ENCODE results near the gene NR3C1. TPM values are rescaled to one million over a fixed set of nuclear protein-coding genes. Genes with fewer than 3 reads are reported as not detected.

Gene NR3C1
- total RNA-seq, 2 donors from 2014 or later = 30.3 to 38.9 TPM

DNA sequence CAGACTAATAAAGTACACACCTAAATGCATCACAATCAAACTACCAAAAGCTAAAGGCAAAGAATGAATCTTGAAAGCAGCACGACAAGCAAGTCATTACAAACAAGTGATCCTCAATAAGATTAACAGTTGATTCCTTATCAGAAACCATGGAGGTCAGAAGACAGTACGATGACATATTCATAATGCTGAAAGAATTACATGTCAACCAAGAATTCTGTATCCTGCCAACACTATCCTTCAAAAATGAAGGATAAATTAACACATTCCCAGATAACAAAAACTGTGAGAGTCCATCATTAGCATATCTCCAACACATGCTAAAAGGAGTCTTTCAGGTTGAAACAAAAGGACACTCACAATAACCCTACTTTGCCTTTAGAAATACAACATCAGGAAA lies 39.4 kb downstream of the NR3C1 start:
- no peak for DNase-seq (ENCODE audit: low spot score)
- TF ChIP-seq, protein P1, sequence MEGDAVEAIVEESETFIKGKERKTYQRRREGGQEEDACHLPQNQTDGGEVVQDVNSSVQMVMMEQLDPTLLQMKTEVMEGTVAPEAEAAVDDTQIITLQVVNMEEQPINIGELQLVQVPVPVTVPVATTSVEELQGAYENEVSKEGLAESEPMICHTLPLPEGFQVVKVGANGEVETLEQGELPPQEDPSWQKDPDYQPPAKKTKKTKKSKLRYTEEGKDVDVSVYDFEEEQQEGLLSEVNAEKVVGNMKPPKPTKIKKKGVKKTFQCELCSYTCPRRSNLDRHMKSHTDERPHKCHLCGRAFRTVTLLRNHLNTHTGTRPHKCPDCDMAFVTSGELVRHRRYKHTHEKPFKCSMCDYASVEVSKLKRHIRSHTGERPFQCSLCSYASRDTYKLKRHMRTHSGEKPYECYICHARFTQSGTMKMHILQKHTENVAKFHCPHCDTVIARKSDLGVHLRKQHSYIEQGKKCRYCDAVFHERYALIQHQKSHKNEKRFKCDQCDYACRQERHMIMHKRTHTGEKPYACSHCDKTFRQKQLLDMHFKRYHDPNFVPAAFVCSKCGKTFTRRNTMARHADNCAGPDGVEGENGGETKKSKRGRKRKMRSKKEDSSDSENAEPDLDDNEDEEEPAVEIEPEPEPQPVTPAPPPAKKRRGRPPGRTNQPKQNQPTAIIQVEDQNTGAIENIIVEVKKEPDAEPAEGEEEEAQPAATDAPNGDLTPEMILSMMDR (IDR thresholded peaks at IDR 0.05) = no peak
- H3K4me1 ChIP-seq = peaks cover 0 to 16% of the 10 kb centered on the region in 2 donors
- no peak overlapping the region for H3K27ac ChIP-seq
- H3K36me3 ChIP-seq = no peaks in the 10 kb centered on the region
- H3K27me3 ChIP-seq = no peaks in the 10 kb centered on the region
- H3K9me3 ChIP-seq = peaks cover 0 to 11% of the 10 kb centered on the region in 2 donors
- H3K4me3 ChIP-seq = no peak overlapping the region

DNA sequence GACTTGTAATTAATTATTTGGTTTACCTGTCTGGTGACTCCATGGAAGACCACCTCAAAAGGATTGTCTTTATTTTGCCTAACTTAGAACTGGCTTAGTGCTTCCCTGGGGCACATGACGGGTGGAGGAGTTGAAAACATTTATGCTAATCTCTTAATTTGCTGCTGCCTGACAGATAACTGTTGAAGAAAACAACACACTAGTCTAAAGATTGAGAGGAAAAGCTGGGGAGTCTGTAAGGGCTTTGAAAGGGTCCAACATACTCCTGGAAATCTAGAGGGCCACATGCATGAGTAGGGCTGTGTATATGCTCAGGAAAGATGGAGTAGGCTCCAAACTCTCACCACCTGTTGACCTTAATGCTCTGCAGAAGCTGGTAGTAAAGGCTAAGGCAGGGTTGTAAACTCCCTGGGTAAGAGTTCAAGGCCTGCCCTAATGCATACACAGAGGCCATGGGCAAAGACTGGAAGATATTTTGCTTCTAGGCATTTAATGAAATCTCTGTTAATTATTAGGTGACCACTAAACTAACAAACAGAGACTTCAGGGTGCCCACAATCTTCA lies 40.7 kb downstream of the NR3C1 start:
- Histone ChIP-seq H3K4me1 (peaks cover 0 to 16% of the 10 kb centered on the region in 2 donors), H3K27ac (no peak overlapping the region), H3K36me3 (no peaks in the 10 kb centered on the region), H3K27me3 (no peaks in the 10 kb centered on the region), H3K9me3 (peaks cover 0 to 11% of the 10 kb centered on the region in 2 donors), H3K4me3 (no peak overlapping the region)
- no peak for DNase-seq (ENCODE audit: low spot score)
- TF ChIP-seq, protein P1 (IDR thresholded peaks at IDR 0.05) = no peak

DNA sequence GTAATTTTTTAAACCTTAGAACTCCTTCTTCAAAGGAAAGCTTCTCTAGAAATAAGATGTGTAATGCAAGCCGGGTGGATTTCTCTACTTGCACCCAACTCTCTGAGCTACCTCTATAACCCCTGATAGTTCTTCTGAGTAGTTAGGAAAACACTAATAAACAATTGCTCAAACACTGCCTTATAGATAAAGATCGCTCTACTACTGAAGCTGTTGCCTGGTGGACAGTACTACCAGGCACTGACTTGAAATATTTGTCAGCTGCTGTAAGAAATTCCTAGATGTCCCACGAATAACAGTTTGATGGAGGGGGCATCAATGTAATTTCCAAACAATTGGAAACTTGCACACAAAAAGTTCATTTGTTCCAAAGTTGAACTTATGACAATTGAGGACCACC lies 42.0 kb downstream of the NR3C1 start:
- Histone ChIP-seq H3K4me1 (peaks cover 0 to 16% of the 10 kb centered on the region in 2 donors), H3K9me3 (peaks cover 0 to 11% of the 10 kb centered on the region in 2 donors), H3K27ac (no peak overlapping the region), H3K4me3 (no peak overlapping the region), H3K27me3 (no peaks in the 10 kb centered on the region), H3K36me3 (no peaks in the 10 kb centered on the region)
- DNase-seq (ENCODE audit: low spot score) = no peak
- TF ChIP-seq, protein P1 (IDR thresholded peaks at IDR 0.05) = no peak

DNA sequence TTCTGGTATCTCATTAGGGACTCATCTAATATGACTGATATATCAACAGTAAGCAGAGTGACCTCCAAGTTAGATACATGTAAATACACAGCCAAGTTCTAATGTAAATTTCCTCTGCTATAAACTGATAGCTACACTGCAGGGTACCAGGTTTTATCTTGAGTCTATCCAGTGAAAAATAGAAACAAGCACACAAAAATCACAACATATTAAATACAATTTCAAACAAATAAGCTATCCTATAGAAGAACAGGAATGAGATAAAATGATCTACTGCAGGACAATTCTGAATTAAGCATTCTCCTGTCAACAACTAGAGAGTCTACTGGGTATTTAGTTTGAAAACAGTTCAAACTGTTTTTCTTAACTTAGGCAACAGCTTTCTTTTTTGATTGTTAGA lies 42.7 kb downstream of the NR3C1 start:
- Histone ChIP-seq H3K27ac (no peak overlapping the region), H3K4me1 (peaks cover 0 to 23% of the 10 kb centered on the region in 2 donors), H3K4me3 (no peak overlapping the region), H3K9me3 (peaks cover 0 to 11% of the 10 kb centered on the region in 2 donors), H3K27me3 (no peaks in the 10 kb centered on the region), H3K36me3 (no peaks in the 10 kb centered on the region)
- no peak for DNase-seq (ENCODE audit: low spot score)
- TF ChIP-seq, protein P1 (IDR thresholded peaks at IDR 0.05) = no peak

- Histone ChIP-seq H3K27ac (no peak overlapping the region), H3K27me3 (no peaks in the 10 kb centered on the region), H3K4me3 (no peak overlapping the region), H3K36me3 (no peaks in the 10 kb centered on the region), H3K4me1 (peaks cover 0 to 32% of the 10 kb centered on the region in 2 donors), H3K9me3 (peaks cover 0 to 11% of the 10 kb centered on the region in 2 donors)
- TF ChIP-seq, protein P1 (IDR thresholded peaks at IDR 0.05) = no peak
- no peak for DNase-seq (ENCODE audit: low spot score)
Observed at GRCh38 chr5:143359869-143360268, 43.6 kb downstream of the NR3C1 start.
